GM19397 (cell line): ENCODE results near the gene GPR146.
"Not testable (repeated sequence)": the region's sequence is repeated elsewhere in the genome, so short reads cannot be mapped to it uniquely, and the experiment has no call there.

Experiments
- ATAC-seq: cut with Tn5 transposase; IDR thresholded peaks from one replicate; pipeline ENCODE4 v1.9.1; 2021; ENCODE audit warnings: mild to moderate bottlenecking, moderate library complexity; ENCODE audit not compliant: unreplicated experiment

The GPR146 gene

GRCh38 chr7:1044189-1045068, at the start of gene GPR146:
Gene GPR146 (plus strand): TSS chr7:1044546. CDS start chr7:1057516, 12,970 bp downstream.
- peak; percentile 87 for ATAC-seq

DNA sequence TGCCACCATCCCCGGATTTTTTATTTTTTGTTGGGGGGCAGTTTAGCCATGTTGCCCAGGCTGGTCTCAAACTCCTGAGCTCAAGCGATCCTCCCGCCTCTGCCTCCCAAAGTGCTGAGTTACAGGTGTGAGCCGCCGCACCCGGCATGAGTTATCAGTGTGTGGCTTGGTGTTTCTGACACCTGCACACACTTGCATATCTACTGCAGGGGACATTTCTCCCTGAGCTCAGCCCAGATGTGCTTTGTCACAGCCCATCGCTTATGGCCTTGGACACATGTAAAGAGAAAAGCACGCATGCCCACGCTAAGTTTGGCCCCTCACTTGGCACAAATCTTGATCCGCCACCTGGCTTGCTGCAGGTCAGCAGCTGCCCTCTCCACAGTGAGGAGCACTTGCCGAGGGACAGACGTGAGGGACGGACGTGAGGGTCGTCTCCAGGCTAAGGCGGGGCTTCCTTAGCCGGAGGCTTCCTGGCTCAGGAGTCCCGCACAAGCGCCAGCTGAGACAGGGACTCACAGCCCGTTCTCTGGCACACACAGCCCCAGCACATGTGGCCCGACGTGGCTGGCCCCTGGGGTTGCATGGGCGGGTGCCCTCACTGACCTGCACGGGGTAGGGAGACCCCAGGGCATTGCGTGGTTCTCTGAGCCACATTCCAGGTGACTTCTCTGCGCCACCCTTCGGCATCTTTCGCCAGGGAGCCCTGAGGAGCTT, 49.6 kb upstream of the GPR146 start:
- no peak for ATAC-seq

DNA sequence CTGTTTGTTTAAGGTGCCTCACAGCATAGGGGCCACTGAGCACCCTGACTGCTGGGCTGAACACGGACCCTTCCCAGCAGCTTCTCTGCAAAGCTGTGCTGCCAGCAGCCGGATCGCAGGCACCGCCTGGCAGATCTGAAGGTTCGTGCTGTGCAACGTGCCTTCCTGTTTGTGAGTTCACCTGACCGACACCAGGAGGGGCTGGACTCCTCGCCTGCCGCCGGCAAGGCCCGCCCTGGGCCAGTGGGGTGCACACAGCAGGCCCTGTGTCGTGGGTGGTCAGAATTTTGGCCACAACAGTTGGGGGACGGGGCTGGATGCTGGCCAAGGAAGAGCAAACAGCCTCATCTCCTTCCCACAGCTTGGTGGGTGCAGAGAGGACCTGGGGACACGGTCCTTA, 48.8 kb upstream of the GPR146 start:
- ATAC-seq: no peak

DNA sequence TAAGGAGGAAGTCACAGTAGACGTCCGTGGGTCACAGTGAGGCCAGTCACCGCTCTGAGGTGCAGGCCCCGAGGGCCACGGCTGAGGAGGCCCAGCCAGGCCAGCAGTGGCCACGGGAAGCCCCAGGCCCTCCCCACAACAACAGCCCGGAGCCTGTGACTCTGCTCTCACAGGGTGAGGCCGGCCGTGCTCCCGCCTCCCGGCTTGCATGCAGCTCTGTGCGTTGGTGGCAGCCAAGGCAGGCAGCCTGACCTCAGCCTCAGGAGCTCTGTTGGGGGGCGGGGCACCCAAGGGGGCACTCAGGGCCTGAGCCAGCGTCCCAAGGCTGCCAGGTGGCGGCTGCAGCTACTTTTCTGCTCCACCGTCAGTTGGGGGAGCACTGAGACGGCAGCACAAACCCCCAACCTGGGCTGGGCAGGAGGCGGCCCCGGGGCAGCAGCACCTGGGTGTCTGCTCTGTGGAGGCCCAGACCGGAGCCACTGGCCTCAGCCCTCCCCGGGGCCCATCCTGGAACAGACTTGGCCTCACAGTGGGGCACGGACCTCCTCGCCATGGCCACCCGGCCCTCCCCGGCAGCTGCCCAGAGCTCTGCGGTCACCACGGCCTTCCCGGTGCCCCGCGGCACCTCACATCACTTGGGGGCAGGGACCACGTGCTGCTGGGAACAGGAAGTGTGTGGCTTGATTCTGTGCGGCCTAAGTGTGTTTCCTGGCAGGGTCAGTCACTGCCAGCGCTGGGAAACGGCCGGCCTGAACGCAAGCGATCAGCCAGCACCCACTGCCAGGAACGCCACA, 48.1 kb upstream of the GPR146 start:
- no peak for ATAC-seq

DNA sequence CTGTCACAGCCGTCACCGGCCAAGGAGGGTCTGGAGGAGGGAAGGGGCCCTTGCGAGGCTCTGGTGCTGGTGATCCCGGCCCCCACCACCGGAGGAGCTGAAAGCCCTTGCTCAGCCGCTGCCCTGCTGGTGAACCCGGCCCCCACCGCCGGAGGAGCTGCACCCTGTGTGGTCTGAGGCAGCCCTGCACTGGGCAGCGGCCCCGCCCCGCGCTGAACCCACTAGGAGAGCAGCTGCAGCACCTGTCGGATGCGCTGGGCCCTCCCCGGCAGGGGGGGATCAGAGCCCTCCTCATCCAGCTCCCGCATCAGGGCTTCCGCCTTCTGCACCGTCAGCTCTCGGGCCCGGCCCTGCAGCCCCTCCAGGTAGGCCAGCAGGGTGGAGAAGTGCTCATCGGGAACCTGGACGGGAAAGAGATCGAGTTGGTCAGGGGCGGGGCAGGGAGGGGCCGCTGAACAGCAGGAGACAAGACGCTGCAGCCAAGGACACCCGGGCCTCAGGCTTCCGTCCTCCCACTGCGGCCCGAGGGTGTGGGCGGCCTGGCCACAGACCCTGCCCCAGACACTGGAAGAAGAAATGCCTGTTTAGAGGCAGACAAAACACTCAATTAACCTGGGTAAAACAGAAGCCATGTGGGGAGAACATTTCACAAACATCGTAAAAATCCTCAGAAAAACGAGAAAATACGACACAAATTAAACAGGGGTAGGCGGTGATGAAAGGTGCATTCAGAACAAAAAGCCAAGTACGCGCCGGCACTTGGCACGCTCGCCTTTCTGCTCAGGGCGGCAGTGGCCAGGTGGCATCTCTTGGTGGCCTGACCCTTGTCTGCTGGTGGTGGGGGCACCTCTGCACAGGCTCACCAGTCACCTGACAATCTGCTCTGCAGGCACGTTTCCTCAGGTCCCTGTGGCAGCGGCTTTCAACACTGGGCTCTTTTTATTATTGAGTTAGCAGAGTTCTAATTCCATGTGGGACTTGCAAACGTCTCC, 46.6 kb upstream of the GPR146 start:
- ATAC-seq: no peak

DNA sequence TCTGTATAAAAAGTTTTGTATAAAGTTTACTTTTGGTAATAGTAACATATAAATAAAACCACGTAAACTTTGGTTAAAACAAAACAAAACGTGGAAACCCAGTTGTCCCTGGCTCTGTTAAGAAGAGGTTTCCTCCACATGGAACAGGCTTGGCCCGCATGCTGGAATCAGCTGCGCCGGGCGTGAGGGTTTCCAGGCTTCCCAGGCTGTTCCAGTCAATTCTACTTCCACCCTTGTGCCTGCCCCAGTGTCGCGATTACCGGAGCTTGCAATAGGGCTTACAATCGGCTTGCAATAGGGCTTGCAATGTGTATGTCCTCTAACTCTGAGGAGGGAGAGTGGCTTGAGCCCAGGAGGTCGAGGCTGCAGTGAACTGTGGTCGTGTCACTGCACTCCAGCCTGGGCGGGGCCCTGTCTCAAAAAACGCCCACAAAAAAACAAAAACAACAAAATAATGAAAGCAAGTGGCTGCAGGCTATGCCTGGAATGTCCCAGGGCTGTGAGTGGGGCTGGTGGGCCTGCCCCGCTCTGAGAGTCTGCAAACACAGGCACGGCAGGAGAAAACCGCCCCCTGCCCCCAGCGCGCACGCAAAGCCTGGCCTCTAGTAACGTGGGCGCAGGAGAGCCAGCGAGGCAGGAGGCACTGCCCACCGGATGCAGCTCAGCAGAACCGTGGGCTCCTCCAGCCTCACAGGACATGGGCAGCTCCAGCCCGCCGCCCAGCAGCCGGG, 45.0 kb upstream of the GPR146 start:
- no peak for ATAC-seq

- no peak for ATAC-seq
Observed at GRCh38 chr7:999941-1000935, 44.1 kb upstream of the GPR146 start.

DNA sequence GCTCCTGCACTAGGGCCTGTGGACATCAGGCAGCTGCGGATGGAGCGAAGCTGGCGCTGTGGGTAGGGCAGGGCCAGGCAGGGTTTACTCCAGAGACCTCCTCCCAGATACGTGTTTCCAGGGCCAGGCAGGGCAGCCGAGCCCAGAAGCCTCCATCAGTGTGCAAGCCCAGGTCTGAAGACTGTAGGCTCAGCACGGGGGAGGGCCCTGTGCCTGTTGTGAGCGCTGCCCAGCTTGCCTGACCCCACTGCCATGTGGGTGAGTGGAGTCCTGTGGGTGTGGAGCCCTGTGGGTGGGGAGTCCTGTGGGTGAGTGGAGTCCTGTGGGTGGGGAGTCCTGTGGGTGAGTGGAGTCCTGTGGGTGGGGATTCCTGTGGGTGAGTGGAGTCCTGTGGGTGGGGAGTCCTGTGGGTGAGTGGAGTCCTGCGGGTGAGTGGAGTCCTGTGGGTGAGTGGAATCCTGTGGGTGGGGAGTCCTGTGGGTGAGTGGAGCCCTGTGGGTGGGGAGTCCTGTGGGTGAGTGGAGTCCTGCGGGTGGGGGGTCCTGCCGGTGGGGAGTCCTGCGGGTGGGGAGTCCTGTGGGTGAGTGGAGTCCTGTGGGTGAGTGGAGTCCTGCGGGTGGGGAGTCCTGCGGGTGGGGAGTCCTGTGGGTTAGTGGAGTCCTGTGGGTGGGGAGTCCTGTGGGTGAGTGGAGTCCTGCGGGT, 43.1 kb upstream of the GPR146 start:
- ATAC-seq: not testable (repeated sequence)

DNA sequence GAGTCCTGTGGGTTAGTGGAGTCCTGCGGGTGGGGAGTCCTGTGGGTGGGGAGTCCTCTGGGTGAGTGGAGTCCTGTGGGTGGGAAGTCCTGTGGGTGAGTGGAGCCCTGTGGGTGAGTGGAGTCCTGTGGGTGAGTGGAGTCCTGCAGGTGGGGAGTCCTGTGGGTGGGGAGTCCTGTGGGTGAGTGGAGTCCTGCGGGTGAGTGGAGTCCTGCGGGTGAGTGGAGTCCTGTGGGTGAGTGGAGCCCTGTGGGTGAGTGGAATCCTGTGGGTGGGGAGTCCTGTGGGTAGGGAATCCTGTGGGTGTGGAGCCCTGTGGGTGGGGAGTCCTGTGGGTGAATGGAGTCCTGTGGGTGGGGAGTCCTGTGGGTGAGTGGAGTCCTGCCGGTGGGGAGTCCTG, 42.3 kb upstream of the GPR146 start:
- not testable (repeated sequence) for ATAC-seq

- not testable (repeated sequence) for ATAC-seq
Observed at GRCh38 chr7:1002445-1002844, 41.9 kb upstream of the GPR146 start.

GRCh38 chr7:1004018-1004852, 40.1 kb upstream of the GPR146 start:
- no peak for ATAC-seq

GRCh38 chr7:1005303-1005702, 39.0 kb upstream of the GPR146 start:
- ATAC-seq: no peak

DNA sequence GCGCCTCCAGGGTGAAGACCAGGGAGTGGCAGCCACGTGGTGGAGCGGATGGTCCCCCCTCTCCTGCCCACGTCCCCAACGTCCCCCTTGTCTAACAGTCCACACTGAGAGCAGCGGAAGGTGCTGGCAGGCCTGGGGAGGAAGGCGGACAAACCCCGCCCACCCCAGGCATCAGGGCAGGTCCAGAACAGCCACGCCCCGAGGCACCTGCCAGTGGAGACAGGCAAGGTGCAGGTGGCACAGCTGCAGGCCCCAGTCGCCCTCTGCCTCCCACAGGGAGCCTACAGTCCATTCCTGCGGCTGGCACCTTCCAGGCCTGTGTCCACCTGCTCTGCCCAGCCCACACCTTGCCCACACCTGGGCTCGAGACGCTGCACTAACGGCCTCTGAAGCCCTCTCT, 36.4 kb upstream of the GPR146 start:
- ATAC-seq: no peak

DNA sequence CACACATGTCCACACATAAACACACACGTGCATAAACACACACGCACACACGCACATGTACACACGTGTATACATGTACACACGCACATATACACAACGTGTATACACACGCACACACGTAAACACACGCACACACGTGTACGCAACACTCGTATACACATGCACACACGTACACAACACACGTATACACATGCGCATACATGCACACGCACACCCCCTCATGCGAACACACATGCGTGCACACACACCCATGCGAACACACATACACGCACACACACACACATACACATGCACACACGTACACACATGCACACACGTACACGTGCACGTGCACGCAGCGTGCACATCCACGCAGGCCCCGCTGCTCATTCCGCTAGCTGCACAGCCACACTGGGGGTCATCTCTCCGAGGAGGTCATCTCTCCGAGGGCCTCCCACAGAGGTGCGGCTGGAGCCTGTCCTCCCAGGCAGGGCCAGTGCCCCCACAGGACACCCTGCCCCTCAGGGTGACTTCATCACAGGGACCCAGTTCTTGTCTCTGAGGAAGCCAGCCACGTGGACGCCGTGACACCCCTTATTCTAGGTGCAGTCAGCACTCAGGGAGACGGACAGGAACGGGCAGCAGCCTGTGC, 35.5 kb upstream of the GPR146 start:
- ATAC-seq: no peak

GRCh38 chr7:1009747-1010146, 34.6 kb upstream of the GPR146 start:
- ATAC-seq: no peak

DNA sequence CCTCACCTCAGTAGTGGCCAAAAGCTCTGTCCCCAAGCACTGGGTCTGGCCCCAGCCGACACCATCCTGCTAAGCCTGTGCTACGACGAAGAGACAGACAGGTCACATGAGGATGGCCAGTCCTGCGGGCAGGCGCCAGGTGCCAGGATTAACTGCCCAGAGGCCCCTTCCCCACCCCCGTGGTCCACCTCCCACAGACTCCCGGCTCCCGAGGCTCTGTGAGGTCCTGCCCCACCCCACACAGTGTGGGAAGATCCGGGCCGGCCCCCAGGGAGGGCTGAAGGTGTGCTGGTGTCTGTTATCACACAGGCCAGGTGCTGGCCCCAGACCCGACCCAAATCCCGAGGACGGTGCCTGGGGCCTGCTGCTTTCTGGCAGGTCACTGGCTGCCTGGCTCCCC, 34.1 kb upstream of the GPR146 start:
- no peak for ATAC-seq
